ENCODE results near the gene SV2B. TPM values are rescaled to one million over a fixed set of nuclear protein-coding genes. Genes with fewer than 3 reads are reported as not detected.

Gene SV2B
- total and polyA plus RNA-seq, 2 experiments from 2014 or later, result 0.17 to 2.2 TPM

- Histone ChIP-seq H3K27ac (no peak overlapping the region), H3K4me2 (no peak overlapping the region), H3K36me3 (replicated peaks; ENCODE audit: insufficient read depth, low read depth) (no peaks in the 10 kb centered on the region), H3K27me3 (peaks cover 12% of the 10 kb centered on the region), H3K9me2 (replicated peaks; ENCODE audit: insufficient read depth) (no peaks in the 10 kb centered on the region), H3K4me1 (ENCODE audit: insufficient read depth) (no peaks in the 10 kb centered on the region), H3K4me3 (no peak overlapping the region), H3K9me3 (ENCODE audit: low read depth) (no peaks in the 10 kb centered on the region), H2AFZ (no peak overlapping the region), H3K79me2 (no peaks in the 10 kb centered on the region), H4K20me1 (ENCODE audit: insufficient read depth, poor library complexity, severe bottlenecking) (no peaks in the 10 kb centered on the region)
- TF ChIP-seq EZH2 (IDR thresholded peaks at IDR 0.05; ENCODE audit: borderline replicate concordance) (no peak), CTCF (IDR thresholded peaks at IDR 0.05; ENCODE audit: poor library complexity) (no peak), EZH2phosphoT487 (IDR thresholded peaks at IDR 0.05; ENCODE audit: low read depth, severe bottlenecking, unreplicated experiment) (no peak)
- 79% methylated on average over 3 of the region's 3 CpGs for WGBS (ENCODE audit: low lambda C conversion rate, missing lambda C conversion rate)
- DNase-seq (ENCODE audit: low spot score), result no peak
Measured at GRCh38 chr15:91348752-91349500, 248.9 kb downstream of the SV2B start.

Other genes starting within 250 kb of the SV2B start
- 62.6 and 67.9 TPM in 2 replicates for gene FURIN, start 231.7 kb upstream of the SV2B start, total RNA-seq
- gene FURIN, start 231.7 kb upstream of the SV2B start, polyA plus RNA-seq, result 84.6 and 98.9 TPM in 2 replicates
- gene FES, start 215.8 kb upstream of the SV2B start, total RNA-seq, result 5.7 and 13.5 TPM in 2 replicates
- 7.3 and 11.0 TPM in 2 replicates for gene FES, start 215.8 kb upstream of the SV2B start, polyA plus RNA-seq
- gene MAN2A2, start 197.0 kb upstream of the SV2B start, total RNA-seq, result 8.3 and 11.2 TPM in 2 replicates
- 32.7 and 44.5 TPM in 2 replicates for gene MAN2A2, start 197.0 kb upstream of the SV2B start, polyA plus RNA-seq
- 15.4 and 17.5 TPM in 2 replicates for gene HDDC3, start 167.7 kb upstream of the SV2B start, total RNA-seq
- gene HDDC3, start 167.7 kb upstream of the SV2B start, polyA plus RNA-seq, result 13.0 and 20.0 TPM in 2 replicates
- gene UNC45A, start 165.0 kb upstream of the SV2B start, total RNA-seq, result 55.2 and 69.8 TPM in 2 replicates
- 55.3 and 63.3 TPM in 2 replicates for gene UNC45A, start 165.0 kb upstream of the SV2B start, polyA plus RNA-seq
- 5.3 and 9.5 TPM in 2 replicates for gene RCCD1, start 145.4 kb upstream of the SV2B start, total RNA-seq
- gene RCCD1, start 145.4 kb upstream of the SV2B start, polyA plus RNA-seq, result 9.4 and 11.2 TPM in 2 replicates
- gene PRC1, start 105.7 kb upstream of the SV2B start, total RNA-seq, result 29.2 and 35.8 TPM in 2 replicates
- 21.5 and 29.8 TPM in 2 replicates for gene PRC1, start 105.7 kb upstream of the SV2B start, polyA plus RNA-seq
- 8.0 and 11.7 TPM in 2 replicates for gene VPS33B, start 77.7 kb upstream of the SV2B start, total RNA-seq
- 7.8 and 10.4 TPM in 2 replicates for gene VPS33B, start 77.7 kb upstream of the SV2B start, polyA plus RNA-seq